K562 (cell line): ENCODE data around the gene MLKL. TPM values are rescaled to one million over a fixed set of nuclear protein-coding genes. Genes with fewer than 3 reads are reported as not detected.

Experiments
- CBX2 ChIP-seq: fragments of 200-600 bp; sonication (generic); IDR thresholded peaks from one replicate; pipeline ENCODE4 v1.6.1; 2012; ENCODE audit warnings: mild to moderate bottlenecking, low read length, inconsistent platforms; ENCODE audit not compliant: insufficient read depth, poor library complexity, severe bottlenecking
- E2F3 ChIP-seq: fragments of 250-450 bp; sonication (Bioruptor Pico); IDR thresholded peaks from 2 replicates; pipeline ENCODE4 v1.4.0; 2020; ENCODE audit warnings: mild to moderate bottlenecking
- GTF2E2 ChIP-seq: fragments of 200-800 bp; sonication (Bioruptor generic); IDR thresholded peaks from 2 replicates; pipeline ENCODE4 v1.6.1; 2016; ENCODE audit warnings: missing genetic modification characterization, missing compliant biosample characterization
- LEF1 ChIP-seq: fragments of 450-650 bp; IDR thresholded peaks from 2 replicates; pipeline ENCODE4 v1.6.1; 2016; ENCODE audit warnings: mild to moderate bottlenecking
- NFE2L1 ChIP-seq: fragments of 450-650 bp; IDR thresholded peaks from 2 replicates; pipeline ENCODE4 v1.6.1; 2016; ENCODE audit warnings: missing genetic modification characterization, low read depth, mild to moderate bottlenecking, missing compliant biosample characterization, moderate library complexity, borderline replicate concordance
- RCOR1 ChIP-seq, 2 experiments: IDR thresholded peaks; 2 replicates each; pipeline ENCODE4 v1.6.1; 2012; ENCODE audit warnings: low read depth in 2 of 2, low read length in 2 of 2, borderline replicate concordance in 1 of 2, improper control_type of control experiment in 1 of 2
- SIN3B ChIP-seq: fragments of 450-650 bp; IDR thresholded peaks from 2 replicates; pipeline ENCODE4 v1.6.1; 2017; ENCODE audit warnings: low read depth, mild to moderate bottlenecking, moderate library complexity
- SIX5 ChIP-seq, 2 experiments: IDR thresholded peaks; 2 replicates each; pipeline ENCODE4 v1.6.1; 2011; ENCODE audit warnings: low read length in 2 of 2, borderline replicate concordance in 1 of 2, low read depth in 1 of 2, mild to moderate bottlenecking in 1 of 2, moderate library complexity in 1 of 2; ENCODE audit not compliant: insufficient read depth in 1 of 2
- TBP ChIP-seq: optimal IDR thresholded peaks from 2 replicates; pipeline ENCODE3; 2011; ENCODE audit warnings: low read depth, low read length, improper control_type of control experiment
- U2AF1 ChIP-seq: fragments of 200-400 bp; formaldehyde crosslinking; optimal IDR thresholded peaks from 2 replicates; pipeline ENCODE3; 2017; ENCODE audit warnings: mild to moderate bottlenecking, low read depth, low read length, moderate library complexity
- ZNF561 ChIP-seq: fragments of 450-650 bp; formaldehyde crosslinking; conservative IDR thresholded peaks from 2 replicates; pipeline ENCODE4 v1.4.0; 2020; ENCODE audit warnings: mild to moderate bottlenecking, moderate library complexity
- polyA plus RNA-seq, 8 experiments: library from polyadenylated mRNA; depleted of rRNA in 4 of 8; stranded (reverse) in 5 of 8; unstranded in 3 of 8; fragments of >200 nt; fragmentation: Nextera tagmentation in 2 of 8; fragmentation: Illumina TruSeq in 1 of 8; extraction: Ambion mirVana in 2 of 8; extraction: Trizol in 1 of 8; gene quantifications; 2 replicates each; pipeline versions ENCODE4 v1.2.1 to v1.2.3, GENCODE V29; 2011 to 2014; ENCODE audit warnings: inconsistent platforms in 1 of 8, missing spikeins in 1 of 8
- total RNA-seq, 7 experiments: library from RNA; depleted of rRNA in 6 of 7; stranded (reverse); fragments of >200 nt in 6 of 7; fragmentation: Illumina TruSeq in 2 of 7; extraction: Trizol in 2 of 7; gene quantifications; 2 replicates each; pipeline versions ENCODE4 v1.2.1 to v1.2.3, GENCODE V29; 2011 to 2021; ENCODE audit warnings: low replicate concordance in 1 of 7
- TF ChIP-seq, protein P1 (sequence below), 2 experiments: fragments of 450-650 bp in 1 of 2; sonication (generic) in 1 of 2; formaldehyde crosslinking; conservative IDR thresholded peaks; 2 replicates each; pipeline versions ENCODE4 v1.4.0 to v1.8.1; 2020 to 2022; ENCODE audit warnings: mild to moderate bottlenecking in 1 of 2, missing genetic modification reagents in 1 of 2
- TF ChIP-seq, protein P2 (sequence below): IDR thresholded peaks from 2 replicates; pipeline ENCODE4 v1.6.1; 2011; ENCODE audit not compliant: insufficient read length; ENCODE audit errors: extremely low read depth
- TF ChIP-seq, protein P3 (sequence below): fragments of 250-450 bp; sonication (Bioruptor Pico); IDR thresholded peaks from 2 replicates; pipeline ENCODE4 v1.5.0; 2020; ENCODE audit warnings: mild to moderate bottlenecking, borderline replicate concordance
- TF ChIP-seq, protein P4 (sequence below): fragments of 250-450 bp; sonication (Bioruptor Pico); IDR thresholded peaks from 2 replicates; pipeline ENCODE4 v1.6.1; 2021; ENCODE audit warnings: mild to moderate bottlenecking
- TF ChIP-seq, protein P5 (sequence below): fragments of 250-450 bp; sonication (Bioruptor Pico); IDR thresholded peaks from 2 replicates; pipeline ENCODE4 v1.8.0; 2021; ENCODE audit warnings: mild to moderate bottlenecking, moderate library complexity
- TF ChIP-seq, protein P6 (sequence below): fragments of 250-450 bp; sonication (Bioruptor Pico); IDR thresholded peaks from 2 replicates; pipeline ENCODE4 v1.5.0; 2022; ENCODE audit warnings: mild to moderate bottlenecking

Gene MLKL
- total and polyA plus RNA-seq, 9 of the 15 experiments (the other 6 are each of a cell fraction or from before 2014, with no cell fraction given): 1.6 to 6.1 (median 4.8) TPM

DNA sequence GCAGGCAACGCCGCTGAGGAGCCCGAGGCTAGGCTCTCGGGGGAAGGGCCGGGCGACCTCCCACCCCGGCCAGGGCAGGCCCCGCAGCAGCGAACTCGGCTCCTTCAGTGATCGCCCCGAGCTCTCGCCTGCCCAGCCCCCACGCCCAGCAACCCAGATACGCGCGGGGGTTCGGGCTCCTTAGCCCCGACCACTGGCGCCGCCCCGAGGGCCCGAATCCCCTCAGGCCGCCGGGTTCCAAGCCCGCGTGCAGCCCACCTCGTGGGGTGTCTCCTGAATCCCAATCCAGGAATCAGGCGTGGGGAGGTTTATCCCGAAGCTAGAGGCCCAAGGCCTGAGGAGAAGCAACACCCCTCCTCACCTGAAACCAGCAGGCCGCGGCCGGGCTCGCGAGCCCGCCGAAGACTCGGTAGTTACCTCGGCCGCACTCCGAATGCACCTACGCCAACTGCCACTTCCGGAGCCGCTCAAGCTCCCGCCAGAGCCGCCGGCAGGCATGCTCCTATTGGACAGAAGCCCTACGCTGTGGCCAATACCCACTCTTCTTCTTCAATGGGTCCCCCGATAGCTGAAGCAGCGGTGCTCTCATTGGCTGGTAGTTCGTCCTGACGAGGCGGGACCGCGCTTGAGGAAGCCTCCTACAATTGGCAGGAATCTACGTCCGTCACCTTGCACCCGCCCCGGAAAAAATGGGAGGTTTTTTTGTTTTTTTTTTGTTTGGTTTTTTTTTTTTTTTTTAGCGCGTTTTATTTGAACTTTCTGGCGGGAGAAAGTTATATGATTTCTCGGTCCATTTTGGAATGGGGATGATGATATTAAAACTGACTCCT, 34.0 kb downstream of the MLKL start, which contains the start of gene RFWD3 (continued):
- no peak for TF ChIP-seq ZNF561
- TF ChIP-seq SIX5 (IDR thresholded peaks at IDR 0.05; ENCODE audit: borderline replicate concordance in 1 of 2, insufficient read depth in 1 of 2, low read depth in 1 of 2, low read length in 2 of 2): no peak
- 0 out of 4 replicates have a peak, but pooled peaks of 1 of the 2 experiments have one; percentile 2 for TF ChIP-seq RCOR1 (IDR thresholded peaks at IDR 0.05; ENCODE audit: borderline replicate concordance in 1 of 2, low read depth in 2 of 2, low read length in 2 of 2)
- peak; percentile 99 for TF ChIP-seq GTF2E2
- TF ChIP-seq, protein P1, sequence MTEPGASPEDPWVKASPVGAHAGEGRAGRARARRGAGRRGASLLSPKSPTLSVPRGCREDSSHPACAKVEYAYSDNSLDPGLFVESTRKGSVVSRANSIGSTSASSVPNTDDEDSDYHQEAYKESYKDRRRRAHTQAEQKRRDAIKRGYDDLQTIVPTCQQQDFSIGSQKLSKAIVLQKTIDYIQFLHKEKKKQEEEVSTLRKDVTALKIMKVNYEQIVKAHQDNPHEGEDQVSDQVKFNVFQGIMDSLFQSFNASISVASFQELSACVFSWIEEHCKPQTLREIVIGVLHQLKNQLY (CRISPR knock-in tag; conservative IDR thresholded peaks at IDR 0.05): no peak
- TF ChIP-seq TBP: peak; percentile 96
- TF ChIP-seq, protein P2, sequence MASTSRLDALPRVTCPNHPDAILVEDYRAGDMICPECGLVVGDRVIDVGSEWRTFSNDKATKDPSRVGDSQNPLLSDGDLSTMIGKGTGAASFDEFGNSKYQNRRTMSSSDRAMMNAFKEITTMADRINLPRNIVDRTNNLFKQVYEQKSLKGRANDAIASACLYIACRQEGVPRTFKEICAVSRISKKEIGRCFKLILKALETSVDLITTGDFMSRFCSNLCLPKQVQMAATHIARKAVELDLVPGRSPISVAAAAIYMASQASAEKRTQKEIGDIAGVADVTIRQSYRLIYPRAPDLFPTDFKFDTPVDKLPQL: no peak
- TF ChIP-seq, protein P3, sequence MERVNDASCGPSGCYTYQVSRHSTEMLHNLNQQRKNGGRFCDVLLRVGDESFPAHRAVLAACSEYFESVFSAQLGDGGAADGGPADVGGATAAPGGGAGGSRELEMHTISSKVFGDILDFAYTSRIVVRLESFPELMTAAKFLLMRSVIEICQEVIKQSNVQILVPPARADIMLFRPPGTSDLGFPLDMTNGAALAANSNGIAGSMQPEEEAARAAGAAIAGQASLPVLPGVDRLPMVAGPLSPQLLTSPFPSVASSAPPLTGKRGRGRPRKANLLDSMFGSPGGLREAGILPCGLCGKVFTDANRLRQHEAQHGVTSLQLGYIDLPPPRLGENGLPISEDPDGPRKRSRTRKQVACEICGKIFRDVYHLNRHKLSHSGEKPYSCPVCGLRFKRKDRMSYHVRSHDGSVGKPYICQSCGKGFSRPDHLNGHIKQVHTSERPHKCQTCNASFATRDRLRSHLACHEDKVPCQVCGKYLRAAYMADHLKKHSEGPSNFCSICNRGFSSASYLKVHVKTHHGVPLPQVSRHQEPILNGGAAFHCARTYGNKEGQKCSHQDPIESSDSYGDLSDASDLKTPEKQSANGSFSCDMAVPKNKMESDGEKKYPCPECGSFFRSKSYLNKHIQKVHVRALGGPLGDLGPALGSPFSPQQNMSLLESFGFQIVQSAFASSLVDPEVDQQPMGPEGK (CRISPR knock-in tag): no peak
- peak; percentile 81 for TF ChIP-seq SIN3B
- peak; percentile 71; the same call in 1 of the 2 replicates for TF ChIP-seq E2F3 (CRISPR knock-in tag)
- peak; percentile 41 for TF ChIP-seq U2AF1
- 0 out of 2 replicates have a peak, but pooled peaks have one; percentile 19 for TF ChIP-seq LEF1
- no peak for TF ChIP-seq NFE2L1
- TF ChIP-seq, protein P4, sequence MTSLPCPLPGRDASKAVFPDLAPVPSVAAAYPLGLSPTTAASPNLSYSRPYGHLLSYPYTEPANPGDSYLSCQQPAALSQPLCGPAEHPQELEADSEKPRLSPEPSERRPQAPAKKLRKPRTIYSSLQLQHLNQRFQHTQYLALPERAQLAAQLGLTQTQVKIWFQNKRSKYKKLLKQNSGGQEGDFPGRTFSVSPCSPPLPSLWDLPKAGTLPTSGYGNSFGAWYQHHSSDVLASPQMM (CRISPR knock-in tag): no peak
- TF ChIP-seq, protein P5, sequence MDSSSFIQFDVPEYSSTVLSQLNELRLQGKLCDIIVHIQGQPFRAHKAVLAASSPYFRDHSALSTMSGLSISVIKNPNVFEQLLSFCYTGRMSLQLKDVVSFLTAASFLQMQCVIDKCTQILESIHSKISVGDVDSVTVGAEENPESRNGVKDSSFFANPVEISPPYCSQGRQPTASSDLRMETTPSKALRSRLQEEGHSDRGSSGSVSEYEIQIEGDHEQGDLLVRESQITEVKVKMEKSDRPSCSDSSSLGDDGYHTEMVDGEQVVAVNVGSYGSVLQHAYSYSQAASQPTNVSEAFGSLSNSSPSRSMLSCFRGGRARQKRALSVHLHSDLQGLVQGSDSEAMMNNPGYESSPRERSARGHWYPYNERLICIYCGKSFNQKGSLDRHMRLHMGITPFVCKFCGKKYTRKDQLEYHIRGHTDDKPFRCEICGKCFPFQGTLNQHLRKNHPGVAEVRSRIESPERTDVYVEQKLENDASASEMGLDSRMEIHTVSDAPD (CRISPR knock-in tag): no peak
- TF ChIP-seq, protein P6, sequence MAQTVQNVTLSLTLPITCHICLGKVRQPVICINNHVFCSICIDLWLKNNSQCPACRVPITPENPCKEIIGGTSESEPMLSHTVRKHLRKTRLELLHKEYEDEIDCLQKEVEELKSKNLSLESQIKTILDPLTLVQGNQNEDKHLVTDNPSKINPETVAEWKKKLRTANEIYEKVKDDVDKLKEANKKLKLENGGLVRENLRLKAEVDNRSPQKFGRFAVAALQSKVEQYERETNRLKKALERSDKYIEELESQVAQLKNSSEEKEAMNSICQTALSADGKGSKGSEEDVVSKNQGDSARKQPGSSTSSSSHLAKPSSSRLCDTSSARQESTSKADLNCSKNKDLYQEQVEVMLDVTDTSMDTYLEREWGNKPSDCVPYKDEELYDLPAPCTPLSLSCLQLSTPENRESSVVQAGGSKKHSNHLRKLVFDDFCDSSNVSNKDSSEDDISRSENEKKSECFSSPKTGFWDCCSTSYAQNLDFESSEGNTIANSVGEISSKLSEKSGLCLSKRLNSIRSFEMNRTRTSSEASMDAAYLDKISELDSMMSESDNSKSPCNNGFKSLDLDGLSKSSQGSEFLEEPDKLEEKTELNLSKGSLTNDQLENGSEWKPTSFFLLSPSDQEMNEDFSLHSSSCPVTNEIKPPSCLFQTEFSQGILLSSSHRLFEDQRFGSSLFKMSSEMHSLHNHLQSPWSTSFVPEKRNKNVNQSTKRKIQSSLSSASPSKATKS (CRISPR knock-in tag): no peak
- no peak for TF ChIP-seq CBX2
